Suppressor macrophage treated with lipopolysaccharide for 1 hour (primary cell): Measurements from ENCODE around the gene TBC1D26.
"Not testable (repeated sequence)": the region's sequence is repeated elsewhere in the genome, so short reads cannot be mapped to it uniquely, and the experiment has no call there.

Experiments used
- DNase-seq, 3 donors: peaks; one replicate each; pipeline ENCODE4 v3.0.0-alpha.2; 2020 to 2022

Gene TBC1D26

DNA sequence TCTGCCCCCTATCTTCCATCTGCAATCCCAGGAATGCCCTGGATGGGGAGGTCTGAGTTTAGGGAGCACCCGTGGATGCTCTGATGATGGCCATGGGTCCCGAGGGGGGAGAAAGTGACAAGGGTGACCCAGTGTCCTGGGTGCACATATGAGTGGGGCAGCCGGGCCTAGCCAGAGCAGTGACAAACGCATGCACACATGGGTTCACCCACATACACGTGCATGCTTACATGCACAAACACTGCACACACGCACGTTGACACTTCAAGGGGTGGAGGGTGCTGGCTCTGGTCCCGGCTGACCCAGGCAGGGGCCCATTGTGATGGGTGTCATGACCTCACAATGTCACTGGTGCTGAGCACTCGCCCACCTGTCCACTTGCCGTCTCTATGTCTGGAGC, at the start of gene TBC1D26:
TSS of gene TBC1D26 (plus strand) at position 384 of the 400 bp plus-strand sequence. CDS start 3,066 bp downstream, outside the sequence.
- not testable (repeated sequence) for DNase-seq

DNA sequence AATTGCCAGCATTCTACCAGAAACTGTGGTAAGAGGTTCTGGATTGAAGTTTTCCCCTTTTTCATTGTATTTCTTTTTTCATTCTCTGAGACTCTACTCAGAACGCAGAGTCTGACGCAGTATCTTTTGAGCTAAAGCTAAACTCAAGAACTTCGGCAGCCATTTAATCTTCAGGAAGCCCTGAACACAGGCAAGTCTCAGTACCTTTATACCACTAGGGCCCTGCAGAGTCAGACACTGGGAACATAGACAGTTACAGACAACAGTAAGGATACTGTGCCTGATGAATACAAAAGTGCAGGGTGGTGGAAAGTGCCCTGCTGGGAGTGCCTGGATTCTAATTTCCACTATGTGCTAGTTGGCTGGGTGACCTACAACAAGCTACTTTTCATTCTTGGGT, 48.9 kb upstream of the TBC1D26 start:
- not testable (repeated sequence) for DNase-seq

GRCh38 chr17:15683824-15684478, 48.1 kb upstream of the TBC1D26 start, which contains the start of gene TRIM16:
Gene TRIM16 (minus strand): TSS chr17:15684311. CDS start chr17:15651609, 32,702 bp downstream.
- DNase-seq, result peak; percentile 74 to 86 (median 80)

DNA sequence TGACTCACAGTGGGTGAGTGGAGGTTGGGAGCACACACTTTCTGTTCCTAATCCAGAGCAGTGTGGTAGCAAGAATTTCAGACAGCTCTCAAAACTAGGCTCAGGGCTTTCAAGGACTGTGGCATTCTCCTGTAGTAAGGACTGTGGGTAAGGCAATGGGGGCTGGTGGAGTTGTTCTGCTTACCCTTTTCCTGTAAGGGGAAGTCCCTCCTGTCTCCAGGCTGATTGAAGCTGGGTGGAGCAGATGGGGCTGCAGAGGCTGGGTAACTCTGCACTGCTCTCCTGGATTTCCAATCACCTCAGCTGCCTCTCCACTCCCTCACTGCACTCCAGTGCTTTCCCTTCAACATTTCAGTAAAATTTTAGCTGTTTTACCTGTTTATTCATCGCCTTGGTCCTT, 44.6 kb upstream of the TBC1D26 start:
- DNase-seq, result not testable (repeated sequence)

- not testable (repeated sequence) for DNase-seq
Measured at GRCh38 chr17:15698967-15699366, 33.1 kb upstream of the TBC1D26 start.

DNA sequence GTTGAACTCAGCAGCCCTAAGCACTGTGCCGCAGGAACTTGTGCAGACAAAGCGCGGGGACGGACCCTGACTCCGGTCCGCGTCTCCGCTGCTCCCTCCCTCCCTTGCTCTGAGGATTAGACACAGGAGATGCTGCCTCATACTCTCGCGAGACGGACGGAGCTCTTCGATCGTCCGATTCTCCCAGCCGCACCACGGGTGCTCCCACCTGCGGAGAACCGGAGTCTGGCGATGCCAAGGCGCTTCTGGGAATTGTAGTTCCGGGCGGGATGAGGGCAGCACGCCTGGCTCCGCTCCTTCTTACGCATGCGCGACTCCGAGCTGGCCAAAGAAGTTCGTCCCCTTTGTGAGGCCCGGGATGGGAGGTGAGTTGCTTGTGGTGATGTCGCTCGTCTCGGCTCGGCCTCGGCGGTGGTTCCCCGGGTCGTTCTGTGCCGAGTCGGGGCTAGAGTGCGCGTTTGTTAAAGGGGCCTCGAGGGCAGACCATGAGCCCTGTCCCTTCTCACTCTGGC, 32.6 kb upstream of the TBC1D26 start, which contains the start of gene ZNF286A:
TSS of gene ZNF286A (plus strand) at position 340 of the 512 bp plus-strand sequence. CDS start 578 bp downstream, outside the sequence.
- peak; percentile 98 to 99 (median 99) for DNase-seq

- not testable (repeated sequence) for DNase-seq
Measured at GRCh38 chr17:15699937-15700336, 32.1 kb upstream of the TBC1D26 start.

GRCh38 chr17:15704239-15704638, 27.8 kb upstream of the TBC1D26 start:
- not testable (repeated sequence) for DNase-seq

- not testable (repeated sequence) for DNase-seq
Measured at GRCh38 chr17:15704813-15705212, 27.3 kb upstream of the TBC1D26 start.

- not testable (repeated sequence) for DNase-seq
Measured at GRCh38 chr17:15708879-15709278, 23.2 kb upstream of the TBC1D26 start.

DNA sequence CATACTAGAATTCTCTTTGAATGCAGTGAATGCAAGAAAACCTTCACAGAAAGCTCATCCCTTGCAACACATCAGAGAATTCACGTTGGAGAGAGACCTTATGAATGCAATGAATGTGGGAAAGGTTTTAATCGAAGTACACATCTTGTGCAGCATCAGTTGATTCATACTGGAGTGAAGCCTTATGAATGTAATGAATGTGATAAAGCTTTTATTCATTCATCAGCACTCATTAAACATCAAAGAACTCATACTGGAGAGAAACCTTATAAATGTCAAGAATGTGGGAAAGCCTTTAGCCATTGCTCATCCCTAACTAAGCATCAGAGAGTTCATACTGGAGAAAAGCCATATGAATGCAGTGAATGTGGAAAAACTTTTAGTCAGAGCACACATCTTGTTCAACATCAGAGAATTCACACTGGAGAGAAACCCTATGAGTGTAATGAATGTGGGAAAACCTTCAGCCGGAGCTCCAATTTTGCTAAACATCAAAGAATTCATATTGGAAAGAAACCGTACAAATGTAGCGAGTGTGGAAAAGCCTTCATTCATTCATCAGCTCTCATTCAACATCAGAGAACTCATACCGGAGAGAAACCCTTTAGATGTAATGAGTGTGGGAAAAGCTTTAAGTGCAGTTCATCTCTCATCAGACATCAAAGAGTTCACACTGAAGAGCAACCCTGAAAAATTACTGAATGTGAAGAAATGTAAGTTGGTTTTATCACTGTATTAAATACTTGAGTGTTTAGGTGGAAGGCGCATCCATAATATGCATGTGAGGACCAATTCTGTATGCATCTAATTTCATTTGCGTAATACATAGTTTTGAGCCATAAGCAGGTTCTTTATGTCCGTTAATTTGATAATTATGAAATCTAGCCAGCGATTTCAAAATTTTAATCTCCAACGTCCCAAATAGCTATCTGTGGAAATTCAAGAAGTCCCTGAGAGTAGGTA, 15.2 kb upstream of the TBC1D26 start:
- DNase-seq, result peak in 1 of 3 donors; percentile 1

DNA sequence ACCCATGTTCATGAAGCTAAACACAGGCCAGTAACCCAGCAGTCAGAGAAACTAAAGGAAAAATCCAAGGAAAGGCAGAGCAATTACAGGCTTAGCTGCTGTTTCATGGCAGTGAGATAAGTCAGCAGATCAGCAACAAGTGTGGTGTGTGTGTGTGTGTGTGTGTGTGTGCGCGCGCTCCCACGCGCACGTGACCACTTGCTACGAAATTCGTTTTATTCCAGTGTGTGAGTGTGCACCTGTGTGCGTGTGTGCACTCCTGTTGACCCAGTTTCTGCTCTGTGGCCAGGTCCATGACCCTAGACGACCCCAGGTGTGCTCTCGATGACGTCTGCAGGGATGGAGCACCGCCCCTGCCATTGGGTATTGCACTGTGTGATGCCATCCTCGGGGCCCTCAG, 1.5 kb upstream of the TBC1D26 start:
- not testable (repeated sequence) for DNase-seq

- DNase-seq, result not testable (repeated sequence)
Measured at GRCh38 chr17:15733174-15733789, 1.2 kb downstream of the TBC1D26 start.

GRCh38 chr17:15736578-15736977, 4.5 kb downstream of the TBC1D26 start:
- not testable (repeated sequence) for DNase-seq

GRCh38 chr17:15738066-15738465, 6.0 kb downstream of the TBC1D26 start:
- DNase-seq, result no peak

DNA sequence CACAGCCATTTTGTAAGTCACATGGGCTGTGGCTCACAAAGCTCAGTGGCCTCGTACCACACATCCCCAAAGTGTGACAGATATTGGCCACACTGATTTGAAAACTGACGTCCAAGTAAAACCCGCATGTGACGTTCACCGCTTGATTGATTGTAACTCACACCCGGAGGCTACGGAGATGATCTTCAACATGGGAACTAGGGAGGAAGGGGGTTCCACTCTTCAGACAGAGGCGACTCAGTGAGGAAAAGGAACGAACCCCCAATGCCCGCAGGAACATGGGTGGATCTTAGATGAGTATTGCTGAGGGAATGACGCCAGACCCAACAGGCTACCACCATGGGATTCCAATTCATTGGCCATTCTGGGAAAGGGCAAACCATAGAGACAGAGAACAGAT, 7.2 kb downstream of the TBC1D26 start:
- not testable (repeated sequence) for DNase-seq

DNA sequence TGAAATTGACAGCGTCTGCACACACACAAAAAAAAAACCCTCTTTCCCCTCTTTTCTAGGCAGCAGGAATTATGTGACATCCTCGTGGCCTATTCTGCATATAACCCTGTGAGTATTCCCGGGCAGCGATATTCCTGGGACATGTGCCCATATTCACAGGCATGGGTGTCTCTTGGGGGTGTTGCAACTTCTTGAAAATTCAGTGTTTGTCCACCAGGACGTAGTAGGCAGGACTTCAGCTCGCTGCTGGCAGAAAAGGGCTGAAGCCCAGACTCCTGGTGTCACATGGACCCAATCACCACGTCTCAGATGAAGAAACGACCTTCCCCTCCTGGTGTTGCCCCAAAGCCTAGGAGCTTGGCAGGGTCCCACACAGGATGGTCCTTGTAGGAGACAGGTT, 8.0 kb downstream of the TBC1D26 start:
- not testable (repeated sequence) for DNase-seq

DNA sequence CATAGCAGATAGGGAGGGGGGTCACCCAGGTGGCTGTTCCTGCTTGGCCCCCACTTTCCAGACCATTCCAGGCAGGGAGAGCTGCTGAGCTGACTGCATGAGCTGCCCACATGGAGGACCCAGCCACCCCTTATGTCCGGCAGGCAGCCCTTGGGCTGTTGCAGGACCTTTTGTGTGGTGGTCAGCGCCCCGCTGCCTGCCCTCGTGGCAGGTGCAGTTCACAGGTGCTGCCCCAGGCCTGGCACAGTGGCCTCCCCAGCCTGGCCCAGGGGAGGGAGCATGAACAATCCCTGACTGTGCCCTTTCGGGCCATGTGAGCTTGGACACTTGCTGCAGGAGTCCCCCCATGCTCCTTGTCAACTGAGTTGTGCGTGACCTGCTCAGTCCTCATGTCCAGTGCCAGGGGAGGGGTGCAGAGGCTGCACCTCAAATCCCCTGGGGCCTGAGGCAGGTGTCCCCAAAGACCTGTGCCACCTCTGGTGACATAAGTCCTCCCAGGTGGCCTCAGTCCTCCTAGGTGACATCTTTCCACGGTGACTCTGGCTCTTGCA, 8.6 kb downstream of the TBC1D26 start:
- DNase-seq, result no peak

DNA sequence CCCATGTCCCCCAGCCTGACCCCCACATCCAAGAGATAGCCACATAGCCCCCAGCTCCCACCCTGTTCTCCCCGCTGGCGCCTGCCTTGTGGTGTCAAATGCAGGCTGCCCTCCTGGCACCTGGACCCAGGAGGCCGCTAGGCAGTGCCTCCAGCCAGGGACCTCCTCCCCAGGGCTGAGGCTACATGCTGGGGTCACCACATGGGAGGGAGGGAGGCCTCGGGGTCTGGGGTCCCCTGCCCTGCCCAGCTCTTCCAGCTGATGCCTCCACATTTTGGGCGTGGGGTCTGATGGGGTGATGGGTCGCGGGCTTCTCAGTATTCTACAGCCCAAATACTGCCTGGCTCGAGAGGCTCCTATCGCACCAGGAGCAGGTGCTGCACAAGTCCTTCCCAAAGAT, 9.5 kb downstream of the TBC1D26 start:
- DNase-seq, result no peak

GRCh38 chr17:15742051-15742795, 10.1 kb downstream of the TBC1D26 start:
- no peak for DNase-seq

DNA sequence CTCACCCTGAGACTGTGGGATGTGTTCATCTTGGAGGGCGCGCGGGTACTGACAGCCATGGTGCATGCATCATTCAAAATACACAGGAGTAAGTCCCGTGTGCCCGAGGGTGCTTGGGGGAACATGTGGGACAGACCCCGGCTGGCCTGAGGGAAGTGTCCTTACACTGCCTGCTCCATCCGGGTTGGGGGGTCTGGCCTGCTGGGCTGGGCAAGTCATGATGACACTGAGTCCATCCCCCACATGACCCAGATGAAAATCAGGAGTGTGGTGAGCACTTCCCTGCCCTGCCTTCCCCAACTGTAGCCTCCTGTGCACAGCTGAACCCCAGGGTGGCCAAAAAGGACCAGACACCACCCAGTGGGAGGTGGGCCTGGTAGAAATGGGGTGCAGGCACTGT, 10.8 kb downstream of the TBC1D26 start:
- DNase-seq, result no peak
